Forelimb muscle (tissue), 1 donor: ENCODE results near the gene STRBP. TPM values are rescaled to one million over a fixed set of nuclear protein-coding genes. Genes with fewer than 3 reads are reported as not detected.
"Not testable (repeated sequence)": the region's sequence is repeated elsewhere in the genome, so short reads cannot be mapped to it uniquely, and the experiment has no call there.

Source experiments
- DNase-seq: peaks from one replicate; pipeline ENCODE4 v3.0.0-alpha.2; 2013; ENCODE audit warnings: low read depth
- polyA plus RNA-seq: library from polyadenylated mRNA; unstranded; fragments of 120-200 nt; gene quantifications from one replicate; pipeline ENCODE4 v1.2.1, GENCODE V29; 2013; ENCODE audit not compliant: insufficient read length

Gene STRBP
- polyA plus RNA-seq = 10.0 TPM

DNA sequence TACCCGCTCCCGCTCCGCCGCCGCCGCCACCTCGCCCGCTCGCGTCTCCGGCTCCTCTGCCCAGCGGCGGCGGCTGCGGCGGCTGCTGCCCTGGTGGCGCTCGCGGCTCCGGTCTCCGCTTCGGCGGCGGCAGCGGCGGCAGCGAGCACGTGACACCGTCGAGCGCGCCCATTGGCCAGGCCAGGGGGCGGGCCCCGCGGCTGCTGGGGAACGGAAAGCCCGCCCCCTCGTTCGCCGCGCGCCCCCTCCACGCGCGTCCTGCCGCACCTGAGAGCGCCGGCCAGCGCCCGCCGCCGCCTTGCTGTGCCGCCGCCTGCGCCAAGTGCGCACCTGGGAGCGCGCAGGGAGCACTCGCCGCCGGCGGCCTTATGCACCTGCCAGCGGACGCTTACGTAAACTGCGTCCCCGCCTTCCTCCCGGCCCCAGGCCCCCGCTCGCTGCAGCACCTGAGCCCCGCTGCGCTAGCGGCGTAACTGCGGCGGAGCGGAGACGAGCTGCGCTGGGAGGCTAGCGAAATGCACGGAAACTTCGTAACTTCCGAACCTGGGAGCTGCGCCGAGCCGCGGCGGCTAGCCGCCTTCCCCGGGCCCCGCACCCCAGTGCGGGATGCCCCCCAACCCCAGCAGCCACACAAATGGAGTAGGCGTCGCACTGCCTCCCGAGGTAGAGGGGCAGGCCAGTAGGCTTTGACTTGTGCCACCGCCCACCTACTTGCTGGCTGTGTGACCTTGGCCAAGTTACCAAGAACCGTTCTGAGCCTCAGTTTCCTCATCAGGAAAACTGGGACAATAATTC lies at the start of gene STRBP:
Gene STRBP, minus strand, starts transcription at position 122 of the 795 bp plus-strand sequence. CDS start 84,452 bp downstream, outside the sequence.
- peak; percentile 39 for DNase-seq

DNA sequence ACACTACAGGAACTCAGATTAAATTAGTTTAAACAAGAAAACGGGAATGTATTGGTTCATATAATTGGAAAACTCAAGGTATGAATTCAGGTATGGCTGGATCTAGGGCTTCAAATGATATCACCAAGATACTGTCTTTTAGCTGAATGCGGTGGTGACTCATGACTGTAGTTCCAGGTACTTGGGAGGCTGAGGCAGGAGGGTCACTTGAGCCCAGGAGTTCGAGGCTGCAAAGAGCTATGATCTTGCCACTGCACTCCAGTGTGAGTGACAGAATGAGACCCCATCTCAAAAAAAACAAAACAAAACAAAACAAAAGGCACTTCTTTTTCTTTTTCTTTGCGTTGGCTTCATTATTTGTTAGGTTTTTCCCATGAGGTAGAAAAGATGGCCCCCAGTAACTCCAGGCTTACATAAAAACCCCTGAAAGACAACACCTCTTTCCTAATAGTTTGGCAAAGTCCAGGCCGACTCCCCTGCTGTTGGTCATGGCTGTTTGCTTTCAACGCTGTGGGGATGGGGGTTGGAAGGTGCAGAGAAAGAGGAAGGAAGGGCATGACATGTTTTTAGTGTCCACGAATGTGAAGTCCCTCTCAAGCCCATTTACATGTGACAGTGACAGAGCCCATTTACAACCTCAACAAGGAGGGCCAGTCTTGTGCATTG lies 47.8 kb upstream of the STRBP start:
- DNase-seq = no peak

DNA sequence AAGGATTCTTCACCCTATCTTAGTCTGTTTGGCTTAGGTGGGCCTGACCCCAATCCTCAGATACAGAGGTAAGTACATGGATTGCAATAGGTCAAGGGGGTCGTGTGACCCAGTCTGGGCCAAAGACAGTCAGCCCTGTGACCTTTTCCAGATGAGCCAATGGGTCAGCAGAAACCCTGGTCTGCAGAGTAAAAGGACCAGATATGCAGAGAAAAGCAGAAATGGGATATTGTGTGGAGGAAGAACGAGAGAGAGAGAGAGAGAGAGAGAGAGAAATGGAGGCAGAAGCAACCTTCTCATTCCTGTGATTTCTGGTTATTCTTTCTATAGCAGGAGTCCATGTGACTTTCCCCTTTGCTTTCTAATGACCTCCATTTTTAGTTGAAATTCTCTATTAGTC lies 47.2 kb upstream of the STRBP start:
- no peak for DNase-seq

DNA sequence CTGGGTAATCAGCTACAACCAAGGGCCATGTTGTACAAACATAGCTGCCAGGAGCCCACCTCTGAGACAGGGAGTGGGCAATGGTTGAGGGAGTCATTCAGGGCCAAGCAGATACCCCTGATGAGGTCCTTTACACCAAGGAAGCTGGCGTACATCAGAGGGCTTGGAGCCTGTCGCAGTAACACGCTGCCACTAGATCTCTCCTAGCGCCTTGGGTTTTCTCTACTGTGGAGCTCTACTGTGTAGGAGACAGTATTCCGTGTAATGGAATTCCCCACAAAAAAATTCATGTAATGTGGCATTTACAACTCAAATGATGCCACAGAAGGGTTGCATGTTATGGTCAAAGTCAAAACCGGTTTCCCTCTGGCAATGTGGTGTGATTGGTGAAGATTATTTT lies 46.2 kb upstream of the STRBP start:
- no peak for DNase-seq

DNA sequence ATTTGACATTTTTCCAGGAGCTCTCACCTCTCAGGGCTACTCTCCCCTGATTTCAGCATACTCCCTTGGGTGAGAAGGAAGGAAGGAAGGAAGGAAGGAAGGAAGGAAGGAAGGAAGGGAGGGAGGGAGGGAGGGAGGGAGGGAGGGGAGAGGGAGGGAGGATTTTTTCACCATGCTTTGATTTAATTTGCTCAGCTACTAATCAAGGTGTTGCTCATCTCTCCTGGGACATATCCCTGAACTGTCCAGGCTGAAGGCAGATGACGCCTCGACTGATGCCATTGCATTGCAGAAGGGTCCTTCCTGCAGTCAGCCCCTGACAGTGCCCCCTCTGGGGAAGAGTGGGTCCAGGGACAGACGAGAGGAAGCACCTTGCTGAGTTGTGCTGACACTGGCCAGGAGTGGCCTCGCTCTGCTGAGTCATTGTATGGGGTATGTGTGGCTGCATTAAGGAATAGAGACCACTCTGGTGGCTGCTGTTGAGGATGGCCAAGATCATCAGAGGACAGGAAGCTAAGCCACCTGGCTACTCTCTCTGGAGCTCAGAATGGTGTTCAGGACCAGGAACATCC lies 44.0 kb upstream of the STRBP start:
- no peak for DNase-seq

DNA sequence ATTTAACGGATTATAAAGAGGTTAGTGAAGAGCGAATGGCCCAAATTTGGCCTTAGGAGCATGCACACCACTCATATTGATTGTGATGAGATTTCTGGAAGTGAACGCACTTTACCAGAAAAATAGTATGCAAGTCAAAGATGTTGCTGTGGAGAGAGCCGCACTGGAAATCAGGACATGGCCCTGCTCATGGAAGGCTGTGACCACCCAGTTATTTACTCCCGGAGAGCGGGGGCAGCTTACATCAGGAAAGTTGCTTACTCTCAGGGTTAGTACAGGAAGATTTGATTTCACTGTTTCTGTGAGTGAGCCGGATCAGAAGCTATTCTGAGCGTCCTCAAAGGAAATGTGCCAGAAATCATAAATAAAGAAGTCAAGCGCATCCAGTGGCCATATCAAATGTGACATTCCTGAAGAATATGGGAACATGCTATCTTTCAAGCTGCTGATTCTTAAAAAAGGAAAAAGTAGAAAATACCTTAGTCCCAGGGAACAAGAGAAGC lies 42.9 kb upstream of the STRBP start:
- no peak for DNase-seq

DNA sequence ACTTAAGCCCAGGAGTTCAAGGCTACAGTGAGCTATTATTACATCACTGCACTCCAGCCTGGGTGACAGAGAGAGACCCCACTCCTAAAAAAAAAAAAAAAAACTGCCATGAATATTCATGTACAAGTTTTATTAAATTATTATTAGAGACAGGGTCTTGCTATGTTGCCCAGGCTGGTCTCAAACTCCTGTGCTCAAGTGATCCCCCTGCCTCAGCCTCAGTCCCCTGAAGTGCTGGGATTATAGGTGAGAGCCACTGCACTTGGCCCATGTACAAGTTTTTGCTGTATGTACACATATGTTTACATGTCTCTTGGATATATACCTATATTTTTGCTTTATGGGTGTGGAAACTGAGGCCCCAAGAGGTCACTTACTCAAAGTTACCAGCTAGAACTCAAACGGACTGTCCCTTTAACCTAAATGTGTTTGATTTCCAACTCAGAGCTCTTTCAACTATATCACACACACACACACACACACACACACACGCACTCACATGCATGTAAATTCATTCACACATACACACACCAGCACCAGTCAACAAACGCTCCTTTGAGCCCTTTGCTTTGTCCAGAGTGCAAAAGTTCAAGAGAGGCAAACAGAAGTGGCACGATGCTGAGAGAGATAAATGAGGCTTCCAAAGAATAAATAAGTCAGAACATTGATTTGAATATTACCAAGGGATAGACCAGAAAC lies 42.3 kb upstream of the STRBP start:
- no peak for DNase-seq

DNA sequence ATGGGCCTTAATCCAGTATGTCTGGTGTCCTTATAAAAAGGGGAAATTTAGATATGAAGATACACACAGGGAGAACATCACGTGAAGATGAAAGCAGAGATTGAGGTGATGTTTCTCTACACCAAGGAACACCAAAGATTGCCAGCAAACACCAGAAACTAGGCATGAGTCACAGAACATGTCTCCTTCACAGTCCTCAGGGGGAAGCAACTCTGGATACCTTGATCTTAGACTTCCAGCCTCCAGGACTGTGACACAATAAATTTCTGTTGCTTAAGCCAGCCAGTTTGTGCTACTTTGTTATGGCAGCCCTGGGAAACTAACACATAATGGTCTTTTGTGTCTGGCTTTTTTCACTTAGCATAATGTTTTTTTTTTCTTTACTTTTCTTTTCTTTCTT lies 41.2 kb upstream of the STRBP start:
- DNase-seq = no peak

DNA sequence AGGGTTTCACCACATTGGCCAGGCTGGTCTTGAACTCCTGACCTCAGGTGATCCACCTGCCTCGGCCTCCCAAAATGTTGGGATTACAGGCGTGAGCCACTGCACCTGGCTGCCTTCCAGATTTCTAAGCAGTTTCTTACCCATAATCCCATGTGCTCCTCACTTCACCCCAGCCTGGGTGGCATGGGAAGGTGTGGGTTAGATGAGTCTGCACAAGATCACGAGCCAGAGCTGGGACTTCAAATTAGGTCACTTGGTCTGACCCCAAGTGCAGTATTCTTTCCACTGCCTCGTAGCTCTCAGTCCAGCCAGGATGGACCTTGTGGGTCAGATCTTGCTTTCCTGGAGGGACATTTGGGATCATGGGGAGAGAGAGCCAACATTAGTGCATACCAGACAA lies 37.5 kb upstream of the STRBP start:
- no peak for DNase-seq

DNA sequence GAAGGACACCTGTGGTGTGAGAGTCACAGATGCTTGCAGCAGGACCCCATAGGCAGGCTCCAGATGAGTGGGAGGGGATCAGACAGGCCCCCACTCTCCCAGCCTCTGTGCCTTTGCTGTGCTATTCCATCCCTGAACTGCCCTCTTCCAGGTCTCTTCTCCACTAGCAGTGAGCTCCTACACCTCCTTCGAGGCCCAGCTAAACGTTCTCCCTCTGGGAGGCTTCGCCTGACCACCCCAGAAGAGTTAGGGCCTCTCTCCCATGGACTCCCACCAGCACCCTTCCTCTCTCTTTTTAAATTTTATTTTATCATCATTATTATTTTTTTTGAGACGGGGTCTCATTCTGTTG lies 35.9 kb upstream of the STRBP start:
- DNase-seq = no peak

DNA sequence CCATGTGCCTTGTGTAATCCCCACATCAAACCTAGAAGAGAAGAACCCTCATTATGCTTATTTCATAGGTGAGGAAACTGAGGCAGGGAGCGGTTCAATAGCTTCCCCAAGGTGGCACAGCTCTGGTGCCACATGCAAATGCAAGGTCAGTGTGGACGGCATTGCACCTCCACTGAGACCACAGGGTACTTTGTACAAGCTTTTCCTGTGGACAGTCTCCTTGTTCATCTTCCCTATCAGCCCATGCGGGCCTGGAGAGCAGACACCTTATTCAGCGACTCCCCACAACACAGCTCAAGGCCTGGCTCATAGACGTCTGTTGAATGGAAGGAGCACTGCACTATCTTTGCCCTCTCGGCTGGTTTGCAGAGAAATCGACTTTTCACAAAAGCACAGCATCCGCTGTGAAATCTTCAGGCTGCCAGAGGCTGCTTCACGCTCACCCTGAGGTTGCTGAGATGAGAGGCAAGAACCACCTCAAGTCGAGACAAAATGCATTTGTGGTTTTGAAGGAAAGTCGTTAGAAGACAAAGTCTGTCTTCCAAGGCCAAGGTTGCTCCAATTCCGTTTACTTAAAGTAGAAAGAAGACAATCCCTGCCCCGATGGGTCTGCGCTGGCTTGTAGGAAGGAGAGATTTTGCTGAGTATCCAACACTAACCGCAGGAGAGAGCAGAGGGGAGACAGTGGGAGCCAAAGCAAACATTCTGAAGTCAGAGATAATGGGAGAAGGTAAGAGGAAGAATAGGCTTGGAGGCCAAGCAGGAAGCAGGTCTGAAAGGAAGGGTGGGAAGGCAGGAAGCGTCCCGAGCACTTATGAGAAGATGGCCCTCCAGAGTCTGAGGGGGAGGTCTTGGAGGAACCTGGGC lies 34.2 kb upstream of the STRBP start:
- no peak for DNase-seq

DNA sequence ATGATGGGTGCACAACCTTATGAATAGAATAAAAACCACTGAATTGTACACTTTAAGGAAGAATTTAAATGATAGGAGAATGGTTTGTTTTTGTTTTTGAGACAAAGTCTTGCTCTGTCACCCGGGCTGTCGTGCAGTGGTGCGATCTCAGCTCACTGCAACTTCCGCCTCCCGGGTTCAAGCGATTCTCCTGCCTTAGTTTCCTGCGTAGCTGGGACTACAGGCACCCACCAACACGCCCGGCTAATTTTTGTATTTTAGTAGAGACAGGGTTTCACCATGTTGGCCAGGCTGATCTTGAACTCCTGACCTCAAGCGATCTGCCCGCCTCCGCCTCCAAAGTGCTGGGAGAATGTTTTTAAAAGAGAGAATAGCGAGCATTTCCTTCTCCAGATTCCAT lies 33.5 kb upstream of the STRBP start:
- not testable (repeated sequence) for DNase-seq

DNA sequence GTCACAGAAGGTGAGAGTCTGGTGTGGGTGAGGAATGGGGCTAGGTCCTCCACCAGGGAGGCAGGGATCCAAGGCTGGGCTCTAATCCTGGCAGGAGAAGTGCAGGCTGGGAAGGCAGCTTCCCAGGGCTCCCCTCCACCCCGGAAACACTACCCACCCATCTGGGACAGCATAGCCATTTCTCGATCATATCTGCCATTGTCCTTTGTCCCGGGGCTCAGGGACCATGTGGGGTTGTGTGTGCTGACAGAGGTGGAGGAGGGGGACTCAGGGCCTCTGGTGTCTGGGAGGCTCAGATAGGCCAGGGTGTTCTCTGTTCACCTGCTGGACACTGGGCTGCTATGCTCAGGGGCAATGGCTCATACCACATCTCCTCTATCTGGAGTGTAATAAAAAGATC lies 32.2 kb upstream of the STRBP start:
- no peak for DNase-seq

DNA sequence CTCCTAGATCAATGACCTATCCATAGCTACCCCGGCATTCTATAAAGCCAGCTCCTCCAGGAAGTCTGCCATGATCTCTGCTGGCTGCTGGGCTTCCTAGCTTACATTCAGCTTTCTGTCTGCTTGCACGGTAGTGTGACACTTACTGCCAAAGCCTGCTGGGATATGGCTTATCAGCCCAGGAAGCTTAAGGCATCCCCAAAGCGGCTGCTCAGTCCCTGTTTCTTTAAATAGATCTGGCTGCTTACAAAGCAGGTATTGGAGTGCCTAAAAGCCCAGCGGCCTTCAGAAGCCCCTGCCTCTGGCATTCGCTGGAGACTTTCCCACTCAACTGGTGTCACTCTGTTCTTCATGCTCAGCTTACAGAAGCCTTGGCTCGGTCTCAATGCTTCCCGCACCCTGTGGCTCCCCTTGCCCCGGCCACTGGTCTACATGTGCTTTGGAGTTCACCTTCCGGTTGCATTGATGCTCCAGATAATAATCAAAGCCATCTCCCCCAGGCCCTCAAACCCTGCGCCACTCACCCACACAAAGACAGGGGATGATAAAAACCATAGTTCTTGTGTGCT lies 31.3 kb upstream of the STRBP start:
- DNase-seq = no peak

DNA sequence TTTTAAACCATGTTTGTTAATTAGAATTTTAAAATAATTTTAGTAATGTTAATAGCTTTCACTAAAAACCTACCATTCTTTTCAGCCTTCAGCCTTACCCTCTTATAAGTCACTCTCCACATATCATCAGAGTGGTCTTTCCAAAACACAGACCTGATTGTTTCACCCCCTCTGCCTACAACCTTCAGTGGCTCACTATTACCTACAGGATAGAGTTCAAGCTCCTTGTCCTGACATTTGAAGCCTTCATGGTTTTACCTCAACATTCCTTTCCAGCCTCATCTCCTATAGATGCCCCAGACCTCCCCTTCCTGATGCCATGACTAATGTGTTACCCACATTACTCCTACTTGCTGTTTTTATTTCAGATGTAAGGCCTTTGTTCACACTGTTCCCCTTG lies 27.8 kb upstream of the STRBP start:
- DNase-seq = no peak

DNA sequence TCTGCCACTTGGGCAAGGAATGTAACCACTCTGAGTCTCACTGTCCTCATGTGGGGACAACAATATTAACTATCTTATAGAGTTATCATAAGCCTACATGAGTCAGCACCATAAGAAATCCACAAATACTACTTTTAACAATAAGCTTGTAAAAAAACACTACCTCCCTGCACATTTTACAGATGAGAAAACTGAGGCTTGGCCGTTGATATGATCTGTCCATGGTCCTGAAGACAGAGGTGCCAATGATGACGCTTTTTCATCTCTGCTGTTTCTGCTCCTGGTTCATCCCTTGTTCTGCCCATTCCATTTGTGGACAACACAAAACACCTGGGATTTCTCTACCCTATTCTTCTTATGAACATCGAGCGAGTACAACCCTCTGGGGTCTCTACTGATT lies 23.4 kb upstream of the STRBP start:
- no peak for DNase-seq

DNA sequence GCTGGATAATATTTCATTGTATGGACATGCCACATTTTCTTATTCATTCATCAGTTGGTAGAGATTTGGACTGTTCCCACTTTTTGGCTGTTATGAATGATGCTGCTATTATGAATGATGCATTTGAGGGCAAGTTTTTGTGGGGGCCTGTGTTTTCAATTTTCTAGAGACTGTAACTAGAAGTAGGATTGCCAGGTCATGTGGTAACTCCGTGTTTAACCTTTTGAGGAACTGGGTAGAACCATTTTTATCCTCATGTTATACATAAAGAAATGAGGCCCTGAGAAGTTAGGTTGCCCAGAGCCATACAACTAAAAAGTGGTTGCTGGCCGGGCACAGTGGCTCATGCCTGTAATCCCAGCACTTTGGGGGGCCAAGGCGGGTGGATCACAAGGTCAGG lies 22.4 kb upstream of the STRBP start:
- DNase-seq = no peak

DNA sequence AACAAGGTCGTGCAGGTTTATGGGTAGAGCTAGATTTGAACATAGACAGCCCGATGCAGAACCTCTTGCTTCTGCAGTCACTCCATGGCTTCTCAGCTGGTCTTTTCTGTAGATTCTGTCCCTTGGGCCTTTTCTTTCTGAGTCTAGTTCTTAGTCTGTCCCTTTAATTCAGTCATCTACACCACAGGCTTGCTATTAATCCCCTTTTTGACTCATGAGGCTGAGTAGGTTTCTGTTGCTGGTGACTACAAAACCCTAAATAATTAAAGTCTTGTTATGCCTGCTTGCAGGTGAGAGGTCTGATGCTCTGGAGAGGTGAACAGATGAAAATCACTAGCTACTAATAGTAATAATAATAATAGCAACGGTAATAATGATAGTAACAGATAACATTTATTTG lies 19.3 kb upstream of the STRBP start:
- DNase-seq = no peak

DNA sequence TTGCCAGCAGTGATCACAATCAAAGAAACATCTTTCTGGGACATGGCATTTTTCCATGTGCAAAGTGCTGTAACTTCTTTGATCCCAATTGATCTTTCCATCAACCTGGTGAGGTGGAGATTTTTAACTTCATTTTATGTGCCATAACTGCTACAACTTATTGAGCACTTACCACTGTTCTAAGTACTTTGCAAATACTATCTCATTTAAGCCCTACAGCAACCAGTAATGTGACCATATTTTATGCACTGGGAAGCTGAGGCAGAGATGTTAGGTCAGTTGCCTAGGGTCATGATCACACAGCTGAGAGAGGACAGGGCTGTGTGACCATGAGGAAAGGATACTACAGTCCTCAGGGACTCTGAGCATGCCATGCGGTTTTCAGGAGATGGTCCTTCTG lies 17.9 kb upstream of the STRBP start:
- no peak for DNase-seq

DNA sequence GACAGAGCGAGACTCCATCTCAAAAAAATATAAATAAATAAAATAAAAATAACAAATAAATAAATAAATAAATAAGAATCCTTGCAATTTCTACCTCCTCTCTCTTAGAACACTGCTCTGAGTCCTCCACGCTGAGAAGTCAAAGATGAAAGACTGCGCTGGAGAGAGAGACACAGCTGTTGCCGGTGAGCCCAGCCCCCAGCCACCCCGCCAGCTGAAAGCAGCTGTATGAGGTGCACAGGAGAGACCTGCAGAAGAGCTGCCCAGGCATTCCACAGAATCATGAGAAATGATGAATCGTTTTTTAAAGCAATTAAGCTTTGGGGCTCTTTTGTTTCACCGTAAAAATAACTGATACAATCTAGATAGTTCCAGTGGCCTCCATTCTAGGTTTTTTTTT lies 16.3 kb upstream of the STRBP start:
- DNase-seq = no peak

DNA sequence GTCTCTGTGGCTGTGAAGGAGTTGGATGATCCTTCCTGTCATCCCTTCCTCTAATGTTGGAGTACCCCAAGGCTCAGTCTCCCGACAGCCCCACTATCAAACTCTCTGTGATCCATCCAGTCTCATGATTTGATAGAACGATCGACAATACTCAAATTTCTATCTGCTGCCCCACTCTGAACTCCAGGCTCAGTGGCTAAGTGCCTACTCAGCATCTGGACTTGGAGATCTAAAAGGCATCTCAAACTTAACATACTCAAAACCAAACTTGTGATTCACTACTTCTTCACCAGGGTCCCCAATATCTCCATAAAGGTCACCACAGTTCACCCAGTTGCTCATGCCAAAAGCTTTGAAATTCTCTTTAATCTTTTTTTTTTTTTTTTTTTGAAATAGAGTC lies 15.1 kb upstream of the STRBP start:
- DNase-seq = no peak
